DMS153 treated with DMSO at 0.1 percent for 48 hours (cell line): ENCODE data around the gene DPYSL3.
"Not testable (repeated sequence)": the region's sequence is repeated elsewhere in the genome, so short reads cannot be mapped to it uniquely, and the experiment has no call there.

Experiments used
- DNase-seq: peaks from one replicate; lab custom pipeline; 2025; ENCODE audit not compliant: unreplicated experiment; lab: John Stamatoyannopoulos, UW

DPYSL3 gene

GRCh38 chr5:147509710-147510651 is at the start of gene DPYSL3:
Gene DPYSL3, minus strand, starts transcription at chr5:147510068. Its CDS starts 210 bp downstream, at chr5:147509858.
- DNase-seq = peak; percentile 35

- DNase-seq = peak; percentile 61
These were observed 49.0 kb upstream of the DPYSL3 start for GRCh38 chr5:147558826-147559225.

DNA sequence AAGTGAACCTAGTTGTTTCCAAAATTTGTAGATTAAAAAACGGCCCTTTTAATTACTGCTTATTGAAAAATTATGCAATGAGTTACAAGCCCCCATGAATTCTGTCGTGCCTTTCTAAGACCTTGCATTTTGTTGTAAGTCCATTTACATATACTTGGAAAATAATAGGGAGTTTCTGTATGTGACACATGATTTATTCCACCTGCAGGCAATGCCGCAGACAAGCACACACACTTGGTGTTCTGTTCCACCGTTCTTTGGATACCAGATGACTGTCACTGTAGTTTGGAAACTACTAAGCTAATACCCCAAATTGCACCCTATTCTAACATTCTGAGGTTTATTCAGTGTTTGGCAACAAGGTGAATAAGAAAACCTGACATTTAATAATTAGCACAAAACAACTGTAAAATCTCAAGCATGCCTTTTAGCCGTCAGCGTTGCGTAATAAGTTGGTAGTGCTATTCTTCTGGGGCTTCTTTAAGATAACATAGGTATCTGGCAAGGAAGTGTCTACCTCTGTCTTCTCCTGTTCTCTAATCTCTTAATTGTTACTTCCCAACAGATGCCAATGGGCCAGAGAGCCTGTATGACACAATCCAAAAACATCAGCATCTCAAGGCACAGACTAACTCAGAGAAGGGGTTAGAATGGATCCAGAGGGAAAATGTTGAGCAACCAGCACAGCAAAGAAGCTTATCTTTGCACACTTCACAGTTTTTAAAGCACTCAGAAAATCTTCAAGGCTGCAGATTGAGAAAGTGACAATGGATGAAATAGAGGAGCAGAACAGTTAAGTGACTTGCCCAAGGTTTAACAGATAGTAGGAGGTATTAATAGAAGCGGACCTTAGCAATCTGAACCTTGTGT is 48.2 kb upstream of the DPYSL3 start:
- no peak for DNase-seq

GRCh38 chr5:147555176-147555575 is 45.3 kb upstream of the DPYSL3 start:
- DNase-seq = no peak

DNA sequence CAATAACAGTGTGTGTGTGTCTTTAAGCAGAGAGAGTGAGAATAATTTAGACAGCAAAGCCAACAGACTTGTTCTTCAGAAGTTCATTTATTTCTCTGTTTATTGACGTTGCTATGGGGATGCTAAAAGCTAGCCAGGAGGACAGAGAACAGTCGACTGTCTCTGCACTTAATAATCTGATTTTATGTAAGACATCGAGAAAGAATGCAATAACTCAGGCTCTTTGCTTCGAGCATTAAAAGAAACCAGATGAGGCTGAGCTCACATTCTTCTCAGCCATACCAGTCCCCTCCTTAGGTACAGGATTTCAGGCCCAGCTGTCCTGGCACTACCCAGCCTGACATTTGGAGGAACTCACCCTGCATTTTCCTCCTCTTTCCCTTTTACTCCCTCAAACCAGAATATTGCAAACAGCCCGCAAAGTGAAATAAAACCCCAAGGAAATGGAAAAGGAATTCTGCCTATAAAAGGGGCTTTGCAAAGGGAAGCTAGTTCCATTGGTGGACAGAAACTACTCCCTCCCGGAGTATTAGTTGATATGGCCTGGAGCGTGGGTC is 44.5 kb upstream of the DPYSL3 start:
- no peak for DNase-seq

- not testable (repeated sequence) for DNase-seq
These were observed 43.9 kb upstream of the DPYSL3 start for GRCh38 chr5:147553817-147554216.

GRCh38 chr5:147552897-147553296 is 43.0 kb upstream of the DPYSL3 start:
- no peak for DNase-seq

DNA sequence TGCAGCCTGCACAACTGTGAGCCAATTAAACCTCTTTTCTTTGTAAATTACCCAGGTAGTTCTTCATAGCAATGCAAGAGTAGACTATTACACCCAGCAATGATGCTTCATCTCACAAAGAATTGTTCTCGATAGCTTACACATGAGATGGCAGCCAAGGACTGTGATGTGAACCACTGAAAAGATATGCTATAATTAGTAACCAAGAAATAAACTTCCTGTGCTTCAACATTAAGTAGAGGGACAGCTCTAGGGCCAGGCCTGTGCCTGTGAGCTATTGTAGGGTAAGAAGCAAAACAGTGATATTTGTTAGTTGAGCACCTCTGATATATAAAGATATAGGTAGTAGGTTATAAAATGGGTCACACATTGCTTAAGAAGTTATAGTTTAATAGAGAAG is 41.8 kb upstream of the DPYSL3 start:
- no peak for DNase-seq

DNA sequence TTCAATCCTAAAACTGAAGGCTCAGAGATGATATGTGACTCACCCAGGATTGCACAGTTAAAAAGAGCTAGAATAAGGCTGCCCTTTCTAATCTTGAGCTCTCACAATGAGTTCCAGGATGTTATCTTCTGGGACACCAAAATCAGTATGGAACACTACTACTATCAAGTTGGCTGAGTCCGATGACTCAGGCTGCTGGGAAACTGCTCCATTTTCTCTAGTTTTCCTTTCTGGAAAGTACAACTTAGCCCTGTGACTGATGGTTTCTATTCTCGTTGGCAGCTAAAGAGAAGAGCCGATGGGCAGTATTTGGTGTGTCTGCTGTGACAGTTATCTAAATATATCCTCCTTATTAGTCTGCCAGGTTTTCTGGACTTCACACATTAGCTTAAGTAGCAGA is 37.9 kb upstream of the DPYSL3 start:
- DNase-seq = no peak

GRCh38 chr5:147544556-147544955 is 34.7 kb upstream of the DPYSL3 start:
- DNase-seq = no peak

DNA sequence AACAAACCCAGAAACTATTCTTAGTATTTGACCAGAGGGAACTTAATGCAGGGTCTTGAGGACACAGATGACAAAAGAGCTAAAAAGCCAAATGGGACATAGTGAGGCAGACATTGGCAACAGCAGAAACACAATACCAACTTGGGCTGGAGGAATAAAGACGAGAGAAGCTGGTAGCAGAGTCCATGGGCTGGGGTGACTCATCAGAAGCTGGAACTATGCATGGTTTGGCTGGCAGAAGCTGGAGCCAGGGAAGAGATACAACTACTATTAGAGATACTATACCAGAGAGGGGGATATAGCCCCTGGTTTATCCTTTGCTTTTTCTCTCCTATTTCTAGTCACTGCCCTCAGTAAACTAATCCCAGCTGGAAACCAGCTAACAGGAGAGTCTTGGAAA is 29.2 kb upstream of the DPYSL3 start:
- DNase-seq = no peak

DNA sequence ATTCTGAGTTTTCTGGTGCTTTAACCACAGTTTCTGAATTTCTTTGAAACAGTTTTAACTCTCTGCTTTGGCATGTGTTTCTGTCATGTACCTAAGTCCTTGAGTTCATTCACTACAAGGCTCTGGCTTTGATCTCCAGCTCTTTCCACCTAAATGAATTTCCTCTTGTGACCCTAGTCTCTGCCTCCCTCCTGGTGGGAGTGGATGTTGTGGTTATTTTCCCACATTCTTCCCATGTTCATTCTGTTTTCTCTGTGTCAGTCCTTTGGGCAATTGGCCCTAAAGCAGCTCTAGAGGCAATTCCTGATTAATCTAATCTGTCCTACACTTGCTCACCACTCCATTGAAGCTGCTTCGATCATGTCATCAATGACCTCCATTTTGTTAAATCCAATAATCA is 28.4 kb upstream of the DPYSL3 start:
- DNase-seq = no peak

- DNase-seq = no peak
These were observed 24.5 kb upstream of the DPYSL3 start for GRCh38 chr5:147534172-147534951.

GRCh38 chr5:147532156-147532555 is 22.3 kb upstream of the DPYSL3 start:
- DNase-seq = no peak

- DNase-seq = no peak
These were observed 20.9 kb upstream of the DPYSL3 start for GRCh38 chr5:147530530-147531389.

GRCh38 chr5:147523069-147523468 is 13.2 kb upstream of the DPYSL3 start:
- DNase-seq = no peak

DNA sequence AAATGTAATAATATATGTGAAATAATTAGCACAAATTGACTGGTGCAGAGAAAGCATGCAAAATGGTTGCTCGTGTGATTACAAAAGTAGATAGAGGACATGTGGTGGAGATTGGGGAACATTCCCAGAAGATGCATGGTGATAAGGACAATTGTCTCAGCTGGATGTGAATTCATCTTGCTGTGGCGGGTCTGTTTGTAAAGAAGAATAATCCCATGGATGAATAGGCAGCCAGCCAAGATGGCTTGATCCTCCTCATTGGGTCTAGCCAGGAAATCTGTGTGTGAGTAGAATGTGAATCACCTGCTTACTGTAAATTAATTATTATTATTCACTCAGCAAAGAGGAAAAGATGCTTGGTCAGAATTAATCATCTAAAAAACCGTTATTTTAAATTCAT is 12.6 kb upstream of the DPYSL3 start:
- no peak for DNase-seq

DNA sequence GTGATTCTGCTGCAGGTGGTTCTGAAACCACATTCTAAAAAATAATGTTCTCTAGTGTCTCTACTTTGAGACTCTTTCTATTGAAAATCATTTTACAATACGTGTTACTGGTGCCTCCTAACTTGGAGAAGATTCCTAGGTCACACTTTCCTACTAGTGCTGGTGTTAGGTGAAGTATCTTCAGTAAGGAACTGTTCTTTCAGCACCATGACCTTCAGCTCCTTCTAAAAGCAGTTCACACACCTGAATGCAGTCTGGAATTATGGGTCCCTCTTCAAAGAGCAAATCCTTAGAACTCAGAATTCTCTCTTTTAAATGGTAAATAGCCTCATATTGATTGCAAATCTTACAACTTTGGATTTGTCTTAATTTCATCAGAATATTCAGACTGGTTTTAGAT is 10.6 kb upstream of the DPYSL3 start:
- DNase-seq = no peak

GRCh38 chr5:147519380-147519779 is 9.5 kb upstream of the DPYSL3 start:
- DNase-seq = no peak

DNA sequence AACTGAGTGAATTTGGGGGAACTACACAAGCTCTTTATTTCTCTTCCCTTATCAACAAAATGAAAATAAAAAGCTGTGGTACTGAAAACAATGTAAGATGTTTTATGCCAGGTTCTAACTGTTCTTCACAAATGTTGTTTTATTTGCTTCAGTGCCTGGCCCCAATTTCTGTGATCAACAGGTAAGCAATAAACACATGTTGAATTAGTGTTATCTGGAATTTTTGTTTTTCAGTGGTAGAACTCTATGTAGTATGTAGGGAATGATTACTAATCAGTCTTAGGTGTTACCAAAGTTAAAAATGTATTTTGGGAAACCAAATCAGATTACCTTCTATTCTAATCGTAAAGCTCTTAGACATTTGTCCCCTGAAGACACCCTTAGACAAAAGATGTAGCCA is 7.5 kb upstream of the DPYSL3 start:
- no peak for DNase-seq
